BJ (cell line): ENCODE data around the gene TIGD3. TPM values are rescaled to one million over a fixed set of nuclear protein-coding genes. Genes with fewer than 3 reads are reported as not detected.

Experiments used
- CTCF ChIA-PET: fragments of 350-600 bp; formaldehyde crosslinking; extraction: SDS; loops from one replicate; lab custom pipeline; 2021; ENCODE audit warnings: antibody characterized with exemption, inconsistent platforms; lab: Yijun Ruan, JAX
- POLR2A ChIA-PET: fragments of 300-600 bp; sonication (Branson Sonifier 250); formaldehyde crosslinking; extraction: SDS; loops from one replicate; lab custom pipeline; 2021; ENCODE audit warnings: antibody characterized with exemption; lab: Charles Lee
- DNase-seq: peaks from one replicate; pipeline ENCODE4 v3.0.0-alpha.2; 2011; ENCODE audit warnings: low read depth
- H3K27me3 ChIP-seq: 2 replicates; pipeline ENCODE4 v1.6.0; 2011; ENCODE audit warnings: low read length; ENCODE audit not compliant: control insufficient read depth, insufficient read depth
- H3K36me3 ChIP-seq: 2 replicates; pipeline ENCODE4 v1.5.1; 2011; ENCODE audit warnings: low read length; ENCODE audit not compliant: control insufficient read depth, insufficient read depth
- H3K4me3 ChIP-seq: 2 replicates; pipeline ENCODE4 v1.5.1; 2011; ENCODE audit warnings: low read depth, mild to moderate bottlenecking, control low read depth, low read length
- CTCF ChIP-seq: IDR thresholded peaks from 2 replicates; pipeline ENCODE4 v1.5.1; 2011; ENCODE audit warnings: low read depth, mild to moderate bottlenecking, control low read depth, inconsistent platforms, low read length, moderate library complexity; ENCODE audit not compliant: insufficient read depth
- polyA plus RNA-seq: library from polyadenylated mRNA; depleted of rRNA; stranded (reverse); fragments of >200 nt; gene quantifications from 2 replicates; pipeline ENCODE4 v1.2.3, GENCODE V29; 2011

The TIGD3 gene
- polyA plus RNA-seq, 1 experiment: 0.06 TPM

GRCh38 chr11:65396769-65397745, 42.5 kb downstream of the TIGD3 start:
- Histone ChIP-seq H3K36me3 (peaks cover 64% of the 10 kb centered on the region), H3K27me3 (no peaks in the 10 kb centered on the region), H3K4me3 (no peak overlapping the region)
- no peak for TF ChIP-seq CTCF
- no peak for DNase-seq
- POLR2A ChIA-PET: interaction anchor here (0.7 kb wide), 1 partner anchor 1641 kb away, joined by 3 read pairs; no protein-coding TSS in a partner anchor
- CTCF ChIA-PET: interaction anchor here (1.4 to 1.5 kb wide), 3 partner anchors 9 to 19 kb away, joined by 3 to 5 read pairs (median 5); no protein-coding TSS in a partner anchor

- peaks cover 55% of the 10 kb centered on the region for H3K36me3 ChIP-seq
- no peaks in the 10 kb centered on the region for H3K27me3 ChIP-seq
- no peak for TF ChIP-seq CTCF
- ChIA-PET CTCF (interaction anchor here (0.9 to 1.4 kb wide), 3 partner anchors 15 to 18 kb away, joined by 3 to 5 read pairs (median 4); no protein-coding TSS in a partner anchor), POLR2A (interaction anchor here (0.6 kb wide), 1 partner anchor 110 kb away, joined by 4 read pairs; no protein-coding TSS in a partner anchor)
- H3K4me3 ChIP-seq: no peak overlapping the region
- DNase-seq: no peak
Measured at GRCh38 chr11:65398362-65398910, 43.9 kb downstream of the TIGD3 start.

GRCh38 chr11:65399249-65399648, 44.7 kb downstream of the TIGD3 start:
- TF ChIP-seq CTCF: no peak
- no peak overlapping the region for H3K4me3 ChIP-seq
- H3K36me3 ChIP-seq: peaks cover 56% of the 10 kb centered on the region
- ChIA-PET CTCF (interaction anchor here (0.9 kb wide), 1 partner anchor 17 kb away, joined by 4 read pairs; no protein-coding TSS in a partner anchor), POLR2A (no interaction called here)
- no peak for DNase-seq
- no peaks in the 10 kb centered on the region for H3K27me3 ChIP-seq

- ChIA-PET CTCF (no interaction called here), POLR2A (no interaction called here)
- Histone ChIP-seq H3K36me3 (peaks cover 55% of the 10 kb centered on the region), H3K27me3 (no peaks in the 10 kb centered on the region), H3K4me3 (no peak overlapping the region)
- no peak for TF ChIP-seq CTCF
- DNase-seq: no peak
Measured at GRCh38 chr11:65399845-65400244, 45.3 kb downstream of the TIGD3 start.
